Measurements from ENCODE around the gene C9. TPM values are rescaled to one million over a fixed set of nuclear protein-coding genes. Genes with fewer than 3 reads are reported as not detected.

Gene C9
- total and polyA plus RNA-seq, 4 donors: 128 to 3,238 (median 748) TPM

DNA sequence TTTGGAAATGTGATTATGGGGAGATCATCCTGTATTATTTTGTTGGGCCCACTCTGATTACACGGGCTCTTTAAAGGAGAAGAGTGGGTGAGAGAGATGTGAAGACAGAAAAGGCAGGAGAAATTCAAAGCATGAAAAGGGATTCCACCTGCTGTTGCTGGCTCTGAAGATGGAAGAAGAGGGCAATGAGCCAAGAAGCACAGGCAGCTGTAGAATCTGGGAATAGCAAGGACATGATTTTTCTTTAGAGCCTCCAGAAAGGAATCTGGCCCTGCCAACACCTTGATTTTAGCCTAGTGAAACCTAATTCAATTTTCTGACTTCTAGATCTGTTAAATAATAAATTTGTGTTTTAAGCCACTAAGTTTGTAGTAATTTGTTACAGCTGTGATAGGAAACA is 11.3 kb downstream of the C9 start:
- 93% methylated on average over 1 of the region's 1 CpG for WGBS
- Histone ChIP-seq H3K36me3 (ENCODE audit: control insufficient read depth in 4 of 4, insufficient read depth in 3 of 4, low read depth in 1 of 4, low read length in 3 of 4) (peaks cover 0 to 20% (median 5%) of the 10 kb centered on the region in 4 donors), H3K4me1 (ENCODE audit: control insufficient read depth in 4 of 4, insufficient read depth in 4 of 4, low read length in 3 of 4) (peaks cover 9 to 42% (median 18%) of the 10 kb centered on the region in 4 donors), H3K27me3 (ENCODE audit: control insufficient read depth in 4 of 4, insufficient read depth in 4 of 4, low read length in 3 of 4) (no peaks in the 10 kb centered on the region), H3K9ac (ENCODE audit: low read depth in 1 of 2, low read length in 2 of 2) (no peak overlapping the region), H3K4me3 (ENCODE audit: low read depth in 1 of 3, low read length in 3 of 3) (no peak overlapping the region), H3K9me3 (ENCODE audit: control insufficient read depth in 4 of 4, low read length in 3 of 4) (no peaks in the 10 kb centered on the region), H3K27ac (ENCODE audit: low read depth in 1 of 2, low read length in 2 of 2) (no peak overlapping the region)
- DNase-seq (ENCODE audit: low spot score): no peak
- TF ChIP-seq NR2F2 (IDR thresholded peaks at IDR 0.05) (no peak), EGR1 (IDR thresholded peaks at IDR 0.05; ENCODE audit: low read depth in 2 of 2) (no peak), SP1 (IDR thresholded peaks at IDR 0.05) (no peak), JUND (IDR thresholded peaks at IDR 0.05) (no peak), RAD21 (IDR thresholded peaks at IDR 0.05) (no peak), RXRA (IDR thresholded peaks at IDR 0.05) (no peak), FOXA1 (IDR thresholded peaks at IDR 0.05) (no peak), YY1 (IDR thresholded peaks at IDR 0.05) (no peak), HNF4G (IDR thresholded peaks at IDR 0.05) (no peak), TAF1 (conservative IDR thresholded peaks at IDR 0.05) (no peak), GABPA (IDR thresholded peaks at IDR 0.05 in 1 of 2, conservative IDR thresholded peaks at IDR 0.05 in 1 of 2) (no peak), HNF4A (conservative IDR thresholded peaks at IDR 0.05) (no peak)
- TF ChIP-seq, protein P1, sequence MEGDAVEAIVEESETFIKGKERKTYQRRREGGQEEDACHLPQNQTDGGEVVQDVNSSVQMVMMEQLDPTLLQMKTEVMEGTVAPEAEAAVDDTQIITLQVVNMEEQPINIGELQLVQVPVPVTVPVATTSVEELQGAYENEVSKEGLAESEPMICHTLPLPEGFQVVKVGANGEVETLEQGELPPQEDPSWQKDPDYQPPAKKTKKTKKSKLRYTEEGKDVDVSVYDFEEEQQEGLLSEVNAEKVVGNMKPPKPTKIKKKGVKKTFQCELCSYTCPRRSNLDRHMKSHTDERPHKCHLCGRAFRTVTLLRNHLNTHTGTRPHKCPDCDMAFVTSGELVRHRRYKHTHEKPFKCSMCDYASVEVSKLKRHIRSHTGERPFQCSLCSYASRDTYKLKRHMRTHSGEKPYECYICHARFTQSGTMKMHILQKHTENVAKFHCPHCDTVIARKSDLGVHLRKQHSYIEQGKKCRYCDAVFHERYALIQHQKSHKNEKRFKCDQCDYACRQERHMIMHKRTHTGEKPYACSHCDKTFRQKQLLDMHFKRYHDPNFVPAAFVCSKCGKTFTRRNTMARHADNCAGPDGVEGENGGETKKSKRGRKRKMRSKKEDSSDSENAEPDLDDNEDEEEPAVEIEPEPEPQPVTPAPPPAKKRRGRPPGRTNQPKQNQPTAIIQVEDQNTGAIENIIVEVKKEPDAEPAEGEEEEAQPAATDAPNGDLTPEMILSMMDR (IDR thresholded peaks at IDR 0.05; ENCODE audit: low read depth, low read length, missing input control): no peak
- TF ChIP-seq, protein P2, sequence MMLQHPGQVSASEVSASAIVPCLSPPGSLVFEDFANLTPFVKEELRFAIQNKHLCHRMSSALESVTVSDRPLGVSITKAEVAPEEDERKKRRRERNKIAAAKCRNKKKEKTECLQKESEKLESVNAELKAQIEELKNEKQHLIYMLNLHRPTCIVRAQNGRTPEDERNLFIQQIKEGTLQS (IDR thresholded peaks at IDR 0.05): no peak
- TF ChIP-seq, protein P3, sequence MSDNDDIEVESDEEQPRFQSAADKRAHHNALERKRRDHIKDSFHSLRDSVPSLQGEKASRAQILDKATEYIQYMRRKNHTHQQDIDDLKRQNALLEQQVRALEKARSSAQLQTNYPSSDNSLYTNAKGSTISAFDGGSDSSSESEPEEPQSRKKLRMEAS (IDR thresholded peaks at IDR 0.05): no peak
- TF ChIP-seq, protein P4, sequence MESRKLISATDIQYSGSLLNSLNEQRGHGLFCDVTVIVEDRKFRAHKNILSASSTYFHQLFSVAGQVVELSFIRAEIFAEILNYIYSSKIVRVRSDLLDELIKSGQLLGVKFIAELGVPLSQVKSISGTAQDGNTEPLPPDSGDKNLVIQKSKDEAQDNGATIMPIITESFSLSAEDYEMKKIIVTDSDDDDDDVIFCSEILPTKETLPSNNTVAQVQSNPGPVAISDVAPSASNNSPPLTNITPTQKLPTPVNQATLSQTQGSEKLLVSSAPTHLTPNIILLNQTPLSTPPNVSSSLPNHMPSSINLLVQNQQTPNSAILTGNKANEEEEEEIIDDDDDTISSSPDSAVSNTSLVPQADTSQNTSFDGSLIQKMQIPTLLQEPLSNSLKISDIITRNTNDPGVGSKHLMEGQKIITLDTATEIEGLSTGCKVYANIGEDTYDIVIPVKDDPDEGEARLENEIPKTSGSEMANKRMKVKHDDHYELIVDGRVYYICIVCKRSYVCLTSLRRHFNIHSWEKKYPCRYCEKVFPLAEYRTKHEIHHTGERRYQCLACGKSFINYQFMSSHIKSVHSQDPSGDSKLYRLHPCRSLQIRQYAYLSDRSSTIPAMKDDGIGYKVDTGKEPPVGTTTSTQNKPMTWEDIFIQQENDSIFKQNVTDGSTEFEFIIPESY (IDR thresholded peaks at IDR 0.05): no peak
- TF ChIP-seq, protein P5, sequence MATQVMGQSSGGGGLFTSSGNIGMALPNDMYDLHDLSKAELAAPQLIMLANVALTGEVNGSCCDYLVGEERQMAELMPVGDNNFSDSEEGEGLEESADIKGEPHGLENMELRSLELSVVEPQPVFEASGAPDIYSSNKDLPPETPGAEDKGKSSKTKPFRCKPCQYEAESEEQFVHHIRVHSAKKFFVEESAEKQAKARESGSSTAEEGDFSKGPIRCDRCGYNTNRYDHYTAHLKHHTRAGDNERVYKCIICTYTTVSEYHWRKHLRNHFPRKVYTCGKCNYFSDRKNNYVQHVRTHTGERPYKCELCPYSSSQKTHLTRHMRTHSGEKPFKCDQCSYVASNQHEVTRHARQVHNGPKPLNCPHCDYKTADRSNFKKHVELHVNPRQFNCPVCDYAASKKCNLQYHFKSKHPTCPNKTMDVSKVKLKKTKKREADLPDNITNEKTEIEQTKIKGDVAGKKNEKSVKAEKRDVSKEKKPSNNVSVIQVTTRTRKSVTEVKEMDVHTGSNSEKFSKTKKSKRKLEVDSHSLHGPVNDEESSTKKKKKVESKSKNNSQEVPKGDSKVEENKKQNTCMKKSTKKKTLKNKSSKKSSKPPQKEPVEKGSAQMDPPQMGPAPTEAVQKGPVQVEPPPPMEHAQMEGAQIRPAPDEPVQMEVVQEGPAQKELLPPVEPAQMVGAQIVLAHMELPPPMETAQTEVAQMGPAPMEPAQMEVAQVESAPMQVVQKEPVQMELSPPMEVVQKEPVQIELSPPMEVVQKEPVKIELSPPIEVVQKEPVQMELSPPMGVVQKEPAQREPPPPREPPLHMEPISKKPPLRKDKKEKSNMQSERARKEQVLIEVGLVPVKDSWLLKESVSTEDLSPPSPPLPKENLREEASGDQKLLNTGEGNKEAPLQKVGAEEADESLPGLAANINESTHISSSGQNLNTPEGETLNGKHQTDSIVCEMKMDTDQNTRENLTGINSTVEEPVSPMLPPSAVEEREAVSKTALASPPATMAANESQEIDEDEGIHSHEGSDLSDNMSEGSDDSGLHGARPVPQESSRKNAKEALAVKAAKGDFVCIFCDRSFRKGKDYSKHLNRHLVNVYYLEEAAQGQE (IDR thresholded peaks at IDR 0.05): no peak

All from liver (tissue), 9 donors.